GM23338 (cell line): ENCODE measurements around the gene SF1. TPM values are rescaled to one million over a fixed set of nuclear protein-coding genes. Genes with fewer than 3 reads are reported as not detected.

Experiments
- ATAC-seq: fragments of 200-7000 bp; cut with Tn5 transposase; 3 replicates; pipeline ENCODE4 v1.9.1; 2020
- DNase-seq: peaks from one replicate; pipeline ENCODE4 v3.0.0-alpha.2; 2015; ENCODE audit warnings: low spot score
- H2AFZ ChIP-seq: fragments of 200-600 bp; sonication (generic); 2 replicates; pipeline ENCODE4 v1.8.0; 2016; ENCODE audit warnings: antibody characterized with exemption, mild to moderate bottlenecking, moderate library complexity
- H3F3A ChIP-seq: fragments of 200-600 bp; sonication (generic); replicated peaks from 2 replicates; pipeline ENCODE4 v1.8.0; 2017; ENCODE audit warnings: antibody characterized with exemption, mixed run types, low read depth
- H3K27ac ChIP-seq: fragments of 200-600 bp; sonication (generic); 2 replicates; pipeline ENCODE4 v1.6.1; 2016; ENCODE audit warnings: low read depth
- H3K27me3 ChIP-seq: fragments of 200-600 bp; sonication (generic); 2 replicates; pipeline ENCODE4 v1.8.0; 2016; ENCODE audit warnings: mild to moderate bottlenecking, mixed run types, moderate library complexity; ENCODE audit not compliant: insufficient read depth
- H3K36me3 ChIP-seq: fragments of 200-600 bp; sonication (generic); 2 replicates; pipeline ENCODE4 v1.8.0; 2016; ENCODE audit warnings: mild to moderate bottlenecking; ENCODE audit not compliant: insufficient read depth
- H3K4me1 ChIP-seq: fragments of 200-600 bp; sonication (generic); 2 replicates; pipeline ENCODE4 v1.8.0; 2016; ENCODE audit warnings: mild to moderate bottlenecking, moderate library complexity; ENCODE audit not compliant: insufficient read depth
- H3K4me2 ChIP-seq: fragments of 200-600 bp; sonication (generic); 2 replicates; pipeline ENCODE4 v1.7.1; 2017; ENCODE audit warnings: mixed run types
- H3K4me3 ChIP-seq: fragments of 200-600 bp; sonication (generic); 2 replicates; pipeline ENCODE4 v1.6.1; 2016; ENCODE audit warnings: mixed run types
- H3K79me2 ChIP-seq: fragments of 200-600 bp; sonication (generic); replicated peaks from 2 replicates; pipeline ENCODE4 v1.8.0; 2017; ENCODE audit warnings: mild to moderate bottlenecking; ENCODE audit not compliant: insufficient read depth
- H3K9me2 ChIP-seq: fragments of 200-600 bp; sonication (generic); 2 replicates; pipeline ENCODE4 v1.8.0; 2017; ENCODE audit not compliant: insufficient read depth
- H4K20me1 ChIP-seq: fragments of 200-600 bp; sonication (generic); replicated peaks from 2 replicates; pipeline ENCODE4 v1.8.0; 2017; ENCODE audit warnings: mild to moderate bottlenecking; ENCODE audit not compliant: insufficient read depth
- H3K27ac Mint-ChIP-seq: 2 replicates; pipeline ENCODE4 v1.8.0; 2020; ENCODE audit warnings: inconsistent platforms, mild to moderate bottlenecking, moderate library complexity, mixed read lengths
- H3K27me3 Mint-ChIP-seq: 3 replicates; pipeline ENCODE4 v1.8.0; 2022; ENCODE audit warnings: low read depth, mild to moderate bottlenecking, moderate library complexity, mixed read lengths, inconsistent platforms; ENCODE audit not compliant: insufficient read depth, poor library complexity
- H3K36me3 Mint-ChIP-seq: 3 replicates; pipeline ENCODE4 v1.8.0; 2021; ENCODE audit warnings: low read depth, mild to moderate bottlenecking, inconsistent platforms, moderate library complexity, mixed read lengths
- H3K4me1 Mint-ChIP-seq: 3 replicates; pipeline ENCODE4 v1.8.0; 2020; ENCODE audit warnings: mild to moderate bottlenecking, inconsistent platforms, mixed read lengths
- H3K4me3 Mint-ChIP-seq: 3 replicates; pipeline ENCODE4 v1.8.0; 2021; ENCODE audit warnings: moderate library complexity, mild to moderate bottlenecking, inconsistent platforms, mixed read lengths
- H3K9me3 Mint-ChIP-seq: 3 replicates; pipeline ENCODE4 v1.8.0; 2020; ENCODE audit warnings: moderate library complexity, mild to moderate bottlenecking, inconsistent platforms, mixed read lengths
- CREB1 ChIP-seq: fragments of 250-450 bp; sonication (Bioruptor Pico); IDR thresholded peaks from 2 replicates; pipeline ENCODE4 v1.5.0; 2020; ENCODE audit warnings: low read depth, mild to moderate bottlenecking, moderate library complexity
- EZH2phosphoT487 ChIP-seq: fragments of 200-600 bp; sonication (generic); IDR thresholded peaks from one replicate; pipeline ENCODE4 v1.8.1; 2018; ENCODE audit warnings: antibody characterized with exemption; ENCODE audit not compliant: unreplicated experiment
- JUNB ChIP-seq: IDR thresholded peaks from one replicate; pipeline ENCODE4 v1.6.1; 2016; ENCODE audit warnings: antibody characterized with exemption; ENCODE audit not compliant: unreplicated experiment
- NANOG ChIP-seq: IDR thresholded peaks from 2 replicates; pipeline ENCODE4 v1.6.1; 2016; ENCODE audit warnings: antibody characterized with exemption, borderline replicate concordance
- POLR2AphosphoS5 ChIP-seq: IDR thresholded peaks from 2 replicates; pipeline ENCODE4 v1.6.1; 2016; ENCODE audit warnings: antibody characterized with exemption, low read depth
- STAT1 ChIP-seq: IDR thresholded peaks from one replicate; pipeline ENCODE4 v1.6.1; 2016; ENCODE audit warnings: antibody characterized with exemption; ENCODE audit not compliant: unreplicated experiment
- ZNF114 ChIP-seq: fragments of 250-450 bp; sonication (Bioruptor Pico); IDR thresholded peaks from 2 replicates; pipeline ENCODE4 v1.5.0; 2020; ENCODE audit warnings: mild to moderate bottlenecking, moderate library complexity
- ZNF331 ChIP-seq: fragments of 250-450 bp; sonication (Bioruptor Pico); IDR thresholded peaks from 2 replicates; pipeline ENCODE4 v1.5.0; 2020; ENCODE audit warnings: low read depth, mild to moderate bottlenecking, moderate library complexity
- polyA plus RNA-seq: library from polyadenylated mRNA; unstranded; fragments of >200 nt; fragmentation: Nextera tagmentation; extraction: Ambion mirVana; gene quantifications from 2 replicates; pipeline ENCODE4 v1.2.1, GENCODE V29; 2016
- total RNA-seq: library from RNA; depleted of rRNA; stranded (reverse); fragments of >200 nt; shearing (Covaris generic); gene quantifications from 2 replicates; pipeline ENCODE4 v1.2.3, GENCODE V29; 2014
- TF ChIP-seq, protein P1 (sequence below): fragments of 250-450 bp; sonication (Bioruptor Pico); IDR thresholded peaks from 2 replicates; pipeline ENCODE4 v1.5.0; 2020; ENCODE audit warnings: mild to moderate bottlenecking, moderate library complexity
- TF ChIP-seq, protein P2 (sequence below), 2 experiments: fragments of 200-600 bp in 1 of 2; sonication (generic) in 1 of 2; conservative IDR thresholded peaks; 2 replicates each; pipeline versions ENCODE4 v1.5.1 to v1.6.1; 2016 to 2017; ENCODE audit warnings: antibody characterized with exemption in 2 of 2, low read depth in 2 of 2, mild to moderate bottlenecking in 2 of 2, moderate library complexity in 1 of 2

The SF1 gene
- total and polyA plus RNA-seq, 2 experiments from 2014 or later: 76.9 to 252 TPM

DNA sequence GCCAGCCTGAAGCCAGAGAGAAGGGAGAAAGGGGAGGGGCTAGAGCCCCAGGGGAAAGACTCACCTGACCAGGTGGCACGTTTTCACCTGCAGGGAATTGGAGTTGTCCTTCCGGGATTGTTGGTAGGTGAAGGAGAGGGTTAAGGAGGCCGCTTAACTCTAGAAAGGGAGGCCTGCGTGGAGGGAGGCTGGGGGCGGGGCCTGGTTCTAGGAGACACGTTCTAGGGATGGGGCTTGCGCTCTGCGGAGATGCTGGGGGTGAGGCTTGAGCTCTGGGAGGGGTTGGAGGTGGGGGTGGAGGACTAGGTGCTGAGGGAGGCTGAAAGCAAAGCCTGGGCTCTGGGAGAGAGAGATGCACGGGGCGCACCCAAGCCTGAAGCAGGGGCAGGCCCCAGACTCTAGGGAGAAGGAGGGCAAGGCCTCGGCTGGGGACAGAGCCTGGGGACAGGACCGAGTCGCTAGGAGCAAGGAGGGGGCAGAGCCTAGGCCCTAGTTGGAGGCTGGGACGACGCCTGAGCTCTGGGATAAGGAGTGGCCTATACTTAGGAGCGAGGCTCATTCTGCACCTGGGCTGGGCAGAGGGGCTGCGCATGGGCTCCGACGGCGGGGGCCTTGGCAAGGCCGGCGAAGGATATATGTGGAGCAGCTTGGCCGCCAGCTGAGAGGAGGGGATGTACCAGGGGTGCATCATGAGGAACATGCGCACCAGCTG is 36.8 kb downstream of the SF1 start:
- Histone ChIP-seq H3K9me2 (no peaks in the 10 kb centered on the region), H3K27ac (no peak overlapping the region), H3K4me2 (peak overlapping the region; percentile 92), H3K36me3 (no peaks in the 10 kb centered on the region), H2AFZ (peak overlapping the region; percentile 43; the same call in 1 of the 2 replicates), H3K4me1 (peaks cover 41% of the 10 kb centered on the region), H3K27me3 (peaks cover 34% of the 10 kb centered on the region), H4K20me1 (no peaks in the 10 kb centered on the region), H3K79me2 (no peaks in the 10 kb centered on the region), H3K4me3 (peak overlapping the region; percentile 84), H3F3A (peaks cover 14% of the 10 kb centered on the region)
- Mint-ChIP-seq H3K4me1 (peaks cover 37% of the 10 kb centered on the region), H3K27me3 (peaks cover 42% of the 10 kb centered on the region), H3K9me3 (no peaks in the 10 kb centered on the region; the same call in 2 of the 3 replicates), H3K36me3 (peaks cover 36% of the 10 kb centered on the region), H3K27ac (no peak overlapping the region), H3K4me3 (peak overlapping the region; percentile 74)
- TF ChIP-seq, protein P1, sequence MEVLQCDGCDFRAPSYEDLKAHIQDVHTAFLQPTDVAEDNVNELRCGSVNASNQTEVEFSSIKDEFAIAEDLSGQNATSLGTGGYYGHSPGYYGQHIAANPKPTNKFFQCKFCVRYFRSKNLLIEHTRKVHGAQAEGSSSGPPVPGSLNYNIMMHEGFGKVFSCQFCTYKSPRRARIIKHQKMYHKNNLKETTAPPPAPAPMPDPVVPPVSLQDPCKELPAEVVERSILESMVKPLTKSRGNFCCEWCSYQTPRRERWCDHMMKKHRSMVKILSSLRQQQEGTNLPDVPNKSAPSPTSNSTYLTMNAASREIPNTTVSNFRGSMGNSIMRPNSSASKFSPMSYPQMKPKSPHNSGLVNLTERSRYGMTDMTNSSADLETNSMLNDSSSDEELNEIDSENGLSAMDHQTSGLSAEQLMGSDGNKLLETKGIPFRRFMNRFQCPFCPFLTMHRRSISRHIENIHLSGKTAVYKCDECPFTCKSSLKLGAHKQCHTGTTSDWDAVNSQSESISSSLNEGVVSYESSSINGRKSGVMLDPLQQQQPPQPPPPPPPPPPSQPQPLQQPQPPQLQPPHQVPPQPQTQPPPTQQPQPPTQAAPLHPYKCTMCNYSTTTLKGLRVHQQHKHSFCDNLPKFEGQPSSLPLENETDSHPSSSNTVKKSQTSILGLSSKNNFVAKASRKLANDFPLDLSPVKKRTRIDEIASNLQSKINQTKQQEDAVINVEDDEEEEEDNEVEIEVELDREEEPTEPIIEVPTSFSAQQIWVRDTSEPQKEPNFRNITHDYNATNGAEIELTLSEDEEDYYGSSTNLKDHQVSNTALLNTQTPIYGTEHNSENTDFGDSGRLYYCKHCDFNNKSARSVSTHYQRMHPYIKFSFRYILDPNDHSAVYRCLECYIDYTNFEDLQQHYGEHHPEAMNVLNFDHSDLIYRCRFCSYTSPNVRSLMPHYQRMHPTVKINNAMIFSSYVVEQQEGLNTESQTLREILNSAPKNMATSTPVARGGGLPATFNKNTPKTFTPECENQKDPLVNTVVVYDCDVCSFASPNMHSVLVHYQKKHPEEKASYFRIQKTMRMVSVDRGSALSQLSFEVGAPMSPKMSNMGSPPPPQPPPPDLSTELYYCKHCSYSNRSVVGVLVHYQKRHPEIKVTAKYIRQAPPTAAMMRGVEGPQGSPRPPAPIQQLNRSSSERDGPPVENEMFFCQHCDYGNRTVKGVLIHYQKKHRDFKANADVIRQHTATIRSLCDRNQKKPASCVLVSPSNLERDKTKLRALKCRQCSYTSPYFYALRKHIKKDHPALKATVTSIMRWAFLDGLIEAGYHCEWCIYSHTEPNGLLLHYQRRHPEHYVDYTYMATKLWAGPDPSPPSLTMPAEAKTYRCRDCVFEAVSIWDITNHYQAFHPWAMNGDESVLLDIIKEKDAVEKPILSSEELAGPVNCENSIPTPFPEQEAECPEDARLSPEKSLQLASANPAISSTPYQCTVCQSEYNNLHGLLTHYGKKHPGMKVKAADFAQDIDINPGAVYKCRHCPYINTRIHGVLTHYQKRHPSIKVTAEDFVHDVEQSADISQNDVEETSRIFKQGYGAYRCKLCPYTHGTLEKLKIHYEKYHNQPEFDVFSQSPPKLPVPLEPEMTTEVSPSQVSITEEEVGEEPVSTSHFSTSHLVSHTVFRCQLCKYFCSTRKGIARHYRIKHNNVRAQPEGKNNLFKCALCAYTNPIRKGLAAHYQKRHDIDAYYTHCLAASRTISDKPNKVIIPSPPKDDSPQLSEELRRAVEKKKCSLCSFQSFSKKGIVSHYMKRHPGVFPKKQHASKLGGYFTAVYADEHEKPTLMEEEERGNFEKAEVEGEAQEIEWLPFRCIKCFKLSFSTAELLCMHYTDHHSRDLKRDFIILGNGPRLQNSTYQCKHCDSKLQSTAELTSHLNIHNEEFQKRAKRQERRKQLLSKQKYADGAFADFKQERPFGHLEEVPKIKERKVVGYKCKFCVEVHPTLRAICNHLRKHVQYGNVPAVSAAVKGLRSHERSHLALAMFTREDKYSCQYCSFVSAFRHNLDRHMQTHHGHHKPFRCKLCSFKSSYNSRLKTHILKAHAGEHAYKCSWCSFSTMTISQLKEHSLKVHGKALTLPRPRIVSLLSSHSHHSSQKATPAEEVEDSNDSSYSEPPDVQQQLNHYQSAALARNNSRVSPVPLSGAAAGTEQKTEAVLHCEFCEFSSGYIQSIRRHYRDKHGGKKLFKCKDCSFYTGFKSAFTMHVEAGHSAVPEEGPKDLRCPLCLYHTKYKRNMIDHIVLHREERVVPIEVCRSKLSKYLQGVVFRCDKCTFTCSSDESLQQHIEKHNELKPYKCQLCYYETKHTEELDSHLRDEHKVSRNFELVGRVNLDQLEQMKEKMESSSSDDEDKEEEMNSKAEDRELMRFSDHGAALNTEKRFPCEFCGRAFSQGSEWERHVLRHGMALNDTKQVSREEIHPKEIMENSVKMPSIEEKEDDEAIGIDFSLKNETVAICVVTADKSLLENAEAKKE (CRISPR knock-in tag): no peak
- TF ChIP-seq EZH2phosphoT487 (no peak), POLR2AphosphoS5 (peak; percentile 32; the same call in 1 of the 2 replicates), CREB1 (0 out of 2 replicates have a peak, but pooled peaks have one; percentile 21)
- peak; percentile 64 for DNase-seq
- peak; percentile 0; the same call in 2 of the 3 replicates for ATAC-seq

DNA sequence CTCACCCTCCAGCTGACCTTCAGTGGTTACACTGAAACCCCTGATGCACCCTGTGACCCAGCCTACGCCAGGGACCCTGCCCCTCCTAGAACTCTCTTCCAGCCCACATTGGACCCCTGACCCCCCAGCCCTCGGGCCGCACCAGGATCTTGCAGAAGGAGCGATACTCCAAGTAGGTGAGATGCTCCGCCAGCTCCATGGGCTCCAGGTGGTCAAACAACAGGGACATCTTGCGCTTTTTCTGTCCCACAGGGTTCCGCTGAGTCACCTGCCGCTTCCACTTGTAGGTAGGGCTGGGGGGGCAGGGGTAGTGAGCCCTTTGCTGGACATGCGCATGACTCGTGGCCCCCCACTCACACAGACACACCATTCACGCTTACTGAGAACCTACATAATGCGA is 38.5 kb downstream of the SF1 start:
- Mint-ChIP-seq H3K36me3 (peaks cover 43% of the 10 kb centered on the region), H3K9me3 (no peaks in the 10 kb centered on the region), H3K4me3 (no peak overlapping the region; the same call in 2 of the 3 replicates), H3K4me1 (peaks cover 35% of the 10 kb centered on the region), H3K27ac (no peak overlapping the region), H3K27me3 (peaks cover 40% of the 10 kb centered on the region)
- peaks cover 10% of the 10 kb centered on the region; the same call in 1 of the 2 replicates for H3F3A ChIP-seq
- no peak for ATAC-seq
- peaks cover 41% of the 10 kb centered on the region for H3K4me1 ChIP-seq
- H3K79me2 ChIP-seq: no peaks in the 10 kb centered on the region
- no peak overlapping the region for H3K4me3 ChIP-seq
- H3K9me2 ChIP-seq: no peaks in the 10 kb centered on the region
- H3K27ac ChIP-seq: no peak overlapping the region
- no peaks in the 10 kb centered on the region for H4K20me1 ChIP-seq
- no peak overlapping the region for H2AFZ ChIP-seq
- H3K27me3 ChIP-seq: peaks cover 34% of the 10 kb centered on the region
- no peaks in the 10 kb centered on the region for H3K36me3 ChIP-seq
- DNase-seq: no peak
- peak overlapping the region; percentile 67; the same call in 1 of the 2 replicates for H3K4me2 ChIP-seq
- TF ChIP-seq STAT1: no peak
- no peak for TF ChIP-seq ZNF114 (CRISPR knock-in tag)
- TF ChIP-seq, protein P2, sequence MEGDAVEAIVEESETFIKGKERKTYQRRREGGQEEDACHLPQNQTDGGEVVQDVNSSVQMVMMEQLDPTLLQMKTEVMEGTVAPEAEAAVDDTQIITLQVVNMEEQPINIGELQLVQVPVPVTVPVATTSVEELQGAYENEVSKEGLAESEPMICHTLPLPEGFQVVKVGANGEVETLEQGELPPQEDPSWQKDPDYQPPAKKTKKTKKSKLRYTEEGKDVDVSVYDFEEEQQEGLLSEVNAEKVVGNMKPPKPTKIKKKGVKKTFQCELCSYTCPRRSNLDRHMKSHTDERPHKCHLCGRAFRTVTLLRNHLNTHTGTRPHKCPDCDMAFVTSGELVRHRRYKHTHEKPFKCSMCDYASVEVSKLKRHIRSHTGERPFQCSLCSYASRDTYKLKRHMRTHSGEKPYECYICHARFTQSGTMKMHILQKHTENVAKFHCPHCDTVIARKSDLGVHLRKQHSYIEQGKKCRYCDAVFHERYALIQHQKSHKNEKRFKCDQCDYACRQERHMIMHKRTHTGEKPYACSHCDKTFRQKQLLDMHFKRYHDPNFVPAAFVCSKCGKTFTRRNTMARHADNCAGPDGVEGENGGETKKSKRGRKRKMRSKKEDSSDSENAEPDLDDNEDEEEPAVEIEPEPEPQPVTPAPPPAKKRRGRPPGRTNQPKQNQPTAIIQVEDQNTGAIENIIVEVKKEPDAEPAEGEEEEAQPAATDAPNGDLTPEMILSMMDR (conservative IDR thresholded peaks at IDR 0.05; ENCODE audit: low read depth in 2 of 2): no peak
- no peak for TF ChIP-seq JUNB
- TF ChIP-seq NANOG: no peak
- no peak for TF ChIP-seq ZNF331 (CRISPR knock-in tag)
- no peak for TF ChIP-seq EZH2phosphoT487
